Measurements from ENCODE around the gene MAL. TPM values are rescaled to one million over a fixed set of nuclear protein-coding genes. Genes with fewer than 3 reads are reported as not detected.

Gene MAL
- total and polyA plus RNA-seq, 2 of the 4 experiments (the other 2 are of a cell fraction) = not detected

- H3K18ac ChIP-seq (ENCODE audit: low read depth, low read length) = no peak overlapping the region
These were observed 18.9 kb upstream of the MAL start for GRCh38 chr2:95006588-95006987.

More at GRCh38 chr2:95006588-95006987, 18.9 kb upstream of the MAL start:
- Histone ChIP-seq H4K91ac (ENCODE audit: insufficient read depth, low read depth, low read length) (no peak overlapping the region), H3K9me1 (ENCODE audit: insufficient read depth, low read length) (no peaks in the 10 kb centered on the region), H3K27me3 (ENCODE audit: control insufficient read depth, insufficient read depth, low read length) (peaks cover 24% of the 10 kb centered on the region; the same call in 1 of the 2 replicates), H3K36me3 (ENCODE audit: control insufficient read depth, insufficient read depth, low read length) (no peaks in the 10 kb centered on the region), H3K9ac (ENCODE audit: low read depth, low read length) (no peak overlapping the region), H4K5ac (ENCODE audit: low read depth, low read length) (no peak overlapping the region), H2AK5ac (ENCODE audit: low read depth, low read length) (no peak overlapping the region), H3K4me1 (ENCODE audit: control insufficient read depth, insufficient read depth, low read length) (no peaks in the 10 kb centered on the region), H3K14ac (replicated peaks; ENCODE audit: low read depth, low read length) (no peak overlapping the region), H3K4me3 (ENCODE audit: insufficient read depth, low read depth, low read length) (no peak overlapping the region), H3K4ac (ENCODE audit: low read depth, low read length) (no peak overlapping the region), H4K8ac (ENCODE audit: low read depth in 2 of 2, low read length in 2 of 2) (no peak overlapping the region), H2BK5ac (ENCODE audit: low read depth, low read length, poor library complexity, severe bottlenecking) (no peak overlapping the region), H3K79me1 (ENCODE audit: low read depth in 1 of 2, low read length in 2 of 2) (no peaks in the 10 kb centered on the region), H2BK120ac (ENCODE audit: low read depth, low read length) (no peak overlapping the region), H2BK15ac (ENCODE audit: low read depth, low read length) (no peak overlapping the region), H3K27ac (ENCODE audit: insufficient read depth, low read length) (no peak overlapping the region), H2AFZ (replicated peaks; ENCODE audit: low read length, poor library complexity) (no peak overlapping the region), H3K56ac (ENCODE audit: extremely low read depth, insufficient read depth, low read length) (no peak overlapping the region), H2AK9ac (replicated peaks; ENCODE audit: low read depth, low read length, poor library complexity) (no peak overlapping the region), H4K20me1 (ENCODE audit: insufficient read depth, low read length) (no peaks in the 10 kb centered on the region; the same call in 1 of the 2 replicates), H2BK20ac (ENCODE audit: low read depth, low read length) (no peak overlapping the region), H3K4me2 (ENCODE audit: low read depth, low read length) (no peak overlapping the region), H3K9me3 (ENCODE audit: control insufficient read depth, insufficient read depth, low read length) (no peaks in the 10 kb centered on the region), H3K23ac (ENCODE audit: low read depth, low read length) (no peak overlapping the region)
- dilution Hi-C loops (cut with HindIII; ENCODE audit: low sequenced_read_pairs, unreplicated experiment) = no loop called here
- TF ChIP-seq MAFK (IDR thresholded peaks at IDR 0.05; ENCODE audit: low read depth, low read length) (no peak), RAD21 (IDR thresholded peaks at IDR 0.05; ENCODE audit: low read length) (no peak), RFX5 (IDR thresholded peaks at IDR 0.05; ENCODE audit: low read depth, low read length) (no peak)
- WGBS, 2 experiments (ENCODE audit: extremely low coverage in 2 of 2, insufficient read length in 1 of 2) = no CpG with 5 or more reads among the region's 7 CpGs
- DNase-seq = no peak
- in situ Hi-C loops (cut with MboI; ENCODE audit: low sequenced_read_pairs) = no loop called here
- ChIA-PET CTCF (no interaction called here), POLR2A (ENCODE audit: unreplicated experiment) (no interaction called here)
- no TSS peak for BruUV-seq (replicated peaks)
- intact Hi-C loops (cut with micrococcal nuclease) = no loop called here
- no peak for ATAC-seq (ENCODE audit: low read depth)

Data from IMR-90 (cell line).